CD4-positive, alpha-beta memory T cell (primary cell): ENCODE data around the gene FBXL2. TPM values are rescaled to one million over a fixed set of nuclear protein-coding genes. Genes with fewer than 3 reads are reported as not detected.
"Not testable (repeated sequence)": the region's sequence is repeated elsewhere in the genome, so short reads cannot be mapped to it uniquely, and the experiment has no call there.

Source experiments
- CTCF ChIA-PET: fragments of 350-600 bp; sonication (Branson Sonifier 250); formaldehyde crosslinking; loops from one replicate; lab custom pipeline; 2021; ENCODE audit warnings: inconsistent platforms; ENCODE audit not compliant: partially characterized antibody; lab: Charles Lee
- POLR2A ChIA-PET: fragments of 350-600 bp; sonication (Branson Sonifier 250); formaldehyde crosslinking; loops from one replicate; lab custom pipeline; 2021; ENCODE audit not compliant: partially characterized antibody; lab: Charles Lee
- DNase-seq, 5 donors: peaks; one replicate each; pipeline versions ENCODE4 v3.0.0 to v3.0.0-alpha.2; 2020 to 2022; ENCODE audit warnings: mixed read lengths in 1 of 5
- H3K27ac ChIP-seq: one replicate; pipeline ENCODE4 v1.7.0; 2013; ENCODE audit warnings: low read depth, low read length
- H3K27me3 ChIP-seq: 2 replicates; pipeline ENCODE4 v1.7.0; 2013; ENCODE audit warnings: mild to moderate bottlenecking, low read length, moderate library complexity; ENCODE audit not compliant: insufficient read depth
- H3K36me3 ChIP-seq: 2 replicates; pipeline ENCODE4 v1.7.0; 2013; ENCODE audit warnings: mild to moderate bottlenecking, low read length, moderate library complexity; ENCODE audit not compliant: insufficient read depth
- H3K4me1 ChIP-seq: 2 replicates; pipeline ENCODE4 v1.7.0; 2013; ENCODE audit warnings: mild to moderate bottlenecking, low read length, moderate library complexity; ENCODE audit not compliant: insufficient read depth
- H3K4me3 ChIP-seq, 2 donors: one replicate each; pipeline ENCODE4 v1.7.0; 2013; ENCODE audit warnings: low read length in 2 of 2, mild to moderate bottlenecking in 1 of 2
- H3K9me3 ChIP-seq, 2 donors: one replicate each; pipeline ENCODE4 v1.7.0; 2013; ENCODE audit warnings: low read length in 2 of 2, control low read depth in 1 of 2; ENCODE audit not compliant: control insufficient read depth in 1 of 2
- H3K27ac Mint-ChIP-seq, 7 donors: one replicate each; pipeline ENCODE4 v1.8.0; 2020 to 2021; ENCODE audit warnings: mixed read lengths in 7 of 7, mild to moderate bottlenecking in 6 of 7, inconsistent platforms in 3 of 7, moderate library complexity in 3 of 7
- H3K27me3 Mint-ChIP-seq, 2 donors: one replicate each; pipeline ENCODE4 v1.8.0; 2020 to 2021; ENCODE audit warnings: mixed read lengths in 2 of 2
- H3K36me3 Mint-ChIP-seq, 2 donors: one replicate each; pipeline ENCODE4 v1.8.0; 2020 to 2021; ENCODE audit warnings: mixed read lengths in 2 of 2, inconsistent platforms in 1 of 2, mild to moderate bottlenecking in 1 of 2
- H3K4me1 Mint-ChIP-seq, 4 donors: one replicate each; pipeline ENCODE4 v1.8.0; 2020 to 2021; ENCODE audit warnings: mixed read lengths in 4 of 4, mild to moderate bottlenecking in 1 of 4
- H3K4me3 Mint-ChIP-seq, 8 donors: one replicate each; pipeline ENCODE4 v1.8.0; 2020 to 2021; ENCODE audit warnings: mixed read lengths in 8 of 8, mild to moderate bottlenecking in 7 of 8, moderate library complexity in 6 of 8, inconsistent platforms in 3 of 8
- H3K9me3 Mint-ChIP-seq, 8 donors: one replicate each; pipeline ENCODE4 v1.8.0; 2020 to 2021; ENCODE audit warnings: mixed read lengths in 8 of 8, mild to moderate bottlenecking in 5 of 8, inconsistent platforms in 3 of 8, moderate library complexity in 1 of 8
- intact Hi-C: fragments of 100-400 bp; cut with micrococcal nuclease; formaldehyde crosslinking; loops from one replicate; pipeline ENCODE4 v1.15.1; 2023
- polyA plus RNA-seq, 2 donors: library from polyadenylated mRNA; unstranded; fragments of 300-500 nt; fragmentation: Illumina TruSeq; gene quantifications; one replicate each; pipeline ENCODE4 v1.2.3, GENCODE V29; 2021
- total RNA-seq, 2 experiments: library from RNA; stranded (reverse); gene quantifications; one replicate each; pipeline ENCODE4 v1.2.3, GENCODE V29; 2021

FBXL2 gene
- total and polyA plus RNA-seq, 4 experiments from 2014 or later: 0.29 TPM; not detected in 3

GRCh38 chr3:33410816-33411215 lies 133.6 kb downstream of the FBXL2 start:
- CTCF ChIA-PET: interaction anchor here (0.7 kb wide), 1 partner anchor 457 kb away, joined by 3 read pairs; no protein-coding TSS in a partner anchor
- H3K27me3 ChIP-seq, H3K4me1 ChIP-seq, H3K4me3 Mint-ChIP-seq, H3K27me3 Mint-ChIP-seq, H3K9me3 ChIP-seq, H3K27ac ChIP-seq, H3K4me3 ChIP-seq, H3K4me1 Mint-ChIP-seq, H3K9me3 Mint-ChIP-seq, DNase-seq, intact Hi-C loops, POLR2A ChIA-PET: not testable (repeated sequence)
- Mint-ChIP-seq H3K27ac (peak overlapping the region in 2 of 7 donors; percentile 30 to 72), H3K36me3 (peaks cover 56 to 78% of the 10 kb centered on the region in 2 donors)
- peaks cover 55% of the 10 kb centered on the region for H3K36me3 ChIP-seq

GRCh38 chr3:33417066-33417673 lies 139.9 kb downstream of the FBXL2 start:
- Mint-ChIP-seq H3K27ac (peak overlapping the region in 5 of 7 donors; percentile 1 to 68 (median 53)), H3K4me3 (no peak overlapping the region), H3K27me3 (no peaks in the 10 kb centered on the region), H3K4me1 (peaks cover 10 to 18% (median 11%) of the 10 kb centered on the region in 4 donors), H3K9me3 (no peaks in the 10 kb centered on the region), H3K36me3 (peaks cover 57 to 70% of the 10 kb centered on the region in 2 donors)
- DNase-seq: no peak
- ChIA-PET CTCF (no interaction called here), POLR2A (no interaction called here)
- Histone ChIP-seq H3K27ac (no peak overlapping the region), H3K36me3 (peaks cover 8% of the 10 kb centered on the region), H3K9me3 (no peaks in the 10 kb centered on the region), H3K4me1 (no peaks in the 10 kb centered on the region), H3K27me3 (no peaks in the 10 kb centered on the region), H3K4me3 (no peak overlapping the region)
- intact Hi-C loops: no loop called here

GRCh38 chr3:33419948-33420347 lies 142.7 kb downstream of the FBXL2 start:
- ChIA-PET CTCF (interaction anchor here (0.7 kb wide), 1 partner anchor 367 kb away, joined by 3 read pairs; no protein-coding TSS in a partner anchor), POLR2A (no interaction called here)
- DNase-seq: no peak
- Mint-ChIP-seq H3K4me3 (no peak overlapping the region), H3K9me3 (no peaks in the 10 kb centered on the region), H3K27ac (peak overlapping the region in 6 of 7 donors; percentile 2 to 77 (median 67)), H3K4me1 (peaks cover 11 to 15% (median 11%) of the 10 kb centered on the region in 4 donors), H3K27me3 (no peaks in the 10 kb centered on the region), H3K36me3 (peaks cover 48 to 67% of the 10 kb centered on the region in 2 donors)
- no peaks in the 10 kb centered on the region for H3K27me3 ChIP-seq
- intact Hi-C loops: no loop called here
- no peaks in the 10 kb centered on the region for H3K4me1 ChIP-seq
- H3K36me3 ChIP-seq: peaks cover 6% of the 10 kb centered on the region
- no peak overlapping the region for H3K4me3 ChIP-seq
- no peaks in the 10 kb centered on the region for H3K9me3 ChIP-seq
- no peak overlapping the region for H3K27ac ChIP-seq

- Histone ChIP-seq H3K4me1 (no peaks in the 10 kb centered on the region), H3K27ac (no peak overlapping the region), H3K9me3 (no peaks in the 10 kb centered on the region), H3K4me3 (no peak overlapping the region), H3K36me3 (peaks cover 10% of the 10 kb centered on the region), H3K27me3 (no peaks in the 10 kb centered on the region)
- Mint-ChIP-seq H3K27ac (peak overlapping the region in 3 of 7 donors; percentile 22 to 73 (median 65)), H3K4me3 (no peak overlapping the region), H3K9me3 (no peaks in the 10 kb centered on the region), H3K36me3 (peaks cover 52 to 63% of the 10 kb centered on the region in 2 donors), H3K4me1 (peaks cover 11 to 14% (median 13%) of the 10 kb centered on the region in 4 donors), H3K27me3 (no peaks in the 10 kb centered on the region)
- ChIA-PET CTCF (interaction anchor here (0.7 kb wide), 1 partner anchor 704 kb away, joined by 3 read pairs; no protein-coding TSS in a partner anchor), POLR2A (no interaction called here)
- intact Hi-C loops: no loop called here
- no peak for DNase-seq
Observed at GRCh38 chr3:33420966-33421365, 143.7 kb downstream of the FBXL2 start.

GRCh38 chr3:33424606-33425452 lies 147.6 kb downstream of the FBXL2 start:
- Histone ChIP-seq H3K4me3 (no peak overlapping the region), H3K27me3 (no peaks in the 10 kb centered on the region), H3K27ac (no peak overlapping the region), H3K9me3 (no peaks in the 10 kb centered on the region), H3K4me1 (peaks cover 24% of the 10 kb centered on the region), H3K36me3 (peaks cover 10% of the 10 kb centered on the region)
- peaks cover 25 to 39% (median 34%) of the 10 kb centered on the region in 4 donors for H3K4me1 Mint-ChIP-seq
- ChIA-PET CTCF (no interaction called here), POLR2A (interaction anchor here (1.1 kb wide), 1 partner anchor 16 kb away, joined by 4 read pairs; no protein-coding TSS in a partner anchor)
- intact Hi-C loops: no loop called here
- H3K36me3 Mint-ChIP-seq: peaks cover 31 to 38% of the 10 kb centered on the region in 2 donors
- no peaks in the 10 kb centered on the region for H3K9me3 Mint-ChIP-seq
- no peak overlapping the region for H3K27ac Mint-ChIP-seq
- no peak for DNase-seq
- H3K27me3 Mint-ChIP-seq: no peaks in the 10 kb centered on the region
- H3K4me3 Mint-ChIP-seq: no peak overlapping the region

GRCh38 chr3:33425453-33425852 lies 148.2 kb downstream of the FBXL2 start:
- Histone ChIP-seq H3K36me3 (peaks cover 10% of the 10 kb centered on the region), H3K9me3 (no peaks in the 10 kb centered on the region), H3K4me1 (peaks cover 31% of the 10 kb centered on the region), H3K27me3 (no peaks in the 10 kb centered on the region), H3K27ac (no peak overlapping the region), H3K4me3 (no peak overlapping the region)
- Mint-ChIP-seq H3K4me1 (peaks cover 29 to 43% (median 38%) of the 10 kb centered on the region in 4 donors), H3K27me3 (no peaks in the 10 kb centered on the region), H3K9me3 (no peaks in the 10 kb centered on the region), H3K4me3 (no peak overlapping the region), H3K36me3 (peaks cover 27 to 36% of the 10 kb centered on the region in 2 donors), H3K27ac (no peak overlapping the region)
- CTCF ChIA-PET: no interaction called here
- DNase-seq: no peak
- POLR2A ChIA-PET: interaction anchor here (1.1 kb wide), 1 partner anchor 15 kb away, joined by 4 read pairs; no protein-coding TSS in a partner anchor
- intact Hi-C loops: no loop called here

GRCh38 chr3:33426068-33426467 lies 148.8 kb downstream of the FBXL2 start:
- DNase-seq: no peak
- Mint-ChIP-seq H3K27ac (no peak overlapping the region), H3K9me3 (no peaks in the 10 kb centered on the region), H3K36me3 (peaks cover 24 to 34% of the 10 kb centered on the region in 2 donors), H3K4me1 (peaks cover 34 to 49% (median 45%) of the 10 kb centered on the region in 4 donors), H3K27me3 (no peaks in the 10 kb centered on the region), H3K4me3 (no peak overlapping the region)
- peaks cover 10% of the 10 kb centered on the region for H3K36me3 ChIP-seq
- H3K27me3 ChIP-seq: no peaks in the 10 kb centered on the region
- intact Hi-C loops: no loop called here
- no peak overlapping the region for H3K4me3 ChIP-seq
- H3K9me3 ChIP-seq: no peaks in the 10 kb centered on the region
- no peak overlapping the region for H3K27ac ChIP-seq
- CTCF ChIA-PET: no interaction called here
- peaks cover 37% of the 10 kb centered on the region for H3K4me1 ChIP-seq
- POLR2A ChIA-PET: interaction anchor here (0.6 to 1.1 kb wide), 2 partner anchors 15 kb away, joined by 3 to 4 read pairs; no protein-coding TSS in a partner anchor
